Activated naive CD8-positive, alpha-beta T cell treated with anti-CD3 and anti-CD28 coated beads, Interleukin-2, amount 50 U/mL, for 24 hours (primary cell): ENCODE measurements around the gene TLR5.

Experiments
- ATAC-seq: fragments of 150-1000 bp; cut with Tn5 transposase; one replicate; pipeline ENCODE4 v1.10.0; 2021
- DNase-seq: peaks from one replicate; pipeline ENCODE4 v3.0.0; 2021
- H3K27ac Mint-ChIP-seq: one replicate; pipeline ENCODE4 v1.8.0; 2021; ENCODE audit warnings: mild to moderate bottlenecking, mixed read lengths
- H3K27me3 Mint-ChIP-seq: one replicate; pipeline ENCODE4 v1.8.0; 2021; ENCODE audit warnings: mixed read lengths
- H3K36me3 Mint-ChIP-seq: one replicate; pipeline ENCODE4 v1.8.0; 2021; ENCODE audit warnings: low read depth, mixed read lengths
- H3K4me1 Mint-ChIP-seq: one replicate; pipeline ENCODE4 v1.8.0; 2021; ENCODE audit warnings: mixed read lengths
- H3K4me3 Mint-ChIP-seq: one replicate; pipeline ENCODE4 v1.8.0; 2021; ENCODE audit warnings: mild to moderate bottlenecking, moderate library complexity, mixed read lengths
- H3K9me3 Mint-ChIP-seq: one replicate; pipeline ENCODE4 v1.8.0; 2021; ENCODE audit warnings: mixed read lengths

Gene TLR5, protein sequence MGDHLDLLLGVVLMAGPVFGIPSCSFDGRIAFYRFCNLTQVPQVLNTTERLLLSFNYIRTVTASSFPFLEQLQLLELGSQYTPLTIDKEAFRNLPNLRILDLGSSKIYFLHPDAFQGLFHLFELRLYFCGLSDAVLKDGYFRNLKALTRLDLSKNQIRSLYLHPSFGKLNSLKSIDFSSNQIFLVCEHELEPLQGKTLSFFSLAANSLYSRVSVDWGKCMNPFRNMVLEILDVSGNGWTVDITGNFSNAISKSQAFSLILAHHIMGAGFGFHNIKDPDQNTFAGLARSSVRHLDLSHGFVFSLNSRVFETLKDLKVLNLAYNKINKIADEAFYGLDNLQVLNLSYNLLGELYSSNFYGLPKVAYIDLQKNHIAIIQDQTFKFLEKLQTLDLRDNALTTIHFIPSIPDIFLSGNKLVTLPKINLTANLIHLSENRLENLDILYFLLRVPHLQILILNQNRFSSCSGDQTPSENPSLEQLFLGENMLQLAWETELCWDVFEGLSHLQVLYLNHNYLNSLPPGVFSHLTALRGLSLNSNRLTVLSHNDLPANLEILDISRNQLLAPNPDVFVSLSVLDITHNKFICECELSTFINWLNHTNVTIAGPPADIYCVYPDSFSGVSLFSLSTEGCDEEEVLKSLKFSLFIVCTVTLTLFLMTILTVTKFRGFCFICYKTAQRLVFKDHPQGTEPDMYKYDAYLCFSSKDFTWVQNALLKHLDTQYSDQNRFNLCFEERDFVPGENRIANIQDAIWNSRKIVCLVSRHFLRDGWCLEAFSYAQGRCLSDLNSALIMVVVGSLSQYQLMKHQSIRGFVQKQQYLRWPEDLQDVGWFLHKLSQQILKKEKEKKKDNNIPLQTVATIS

GRCh38 chr1:223142795-223143536 is at the start of gene TLR5:
TLR5 (minus strand) TSS chr1:223143248; CDS start chr1:223113031, 30,217 bp downstream.
- DNase-seq (peak; percentile 91), ATAC-seq (peak; percentile 88)
- Mint-ChIP-seq H3K4me3 (peak within 1 kb of the TSS; percentile 74), H3K27ac (peak within 1 kb of the TSS; percentile 77), H3K36me3 (no peaks in the 10 kb centered on the region), H3K9me3 (peaks cover 9% of the 10 kb centered on the region), H3K27me3 (no peaks in the 10 kb centered on the region), H3K4me1 (peaks cover 21% of the 10 kb centered on the region)

GRCh38 chr1:223189903-223190724 is 47.1 kb upstream of the TLR5 start:
- peak; percentile 88 for ATAC-seq
- H3K27ac Mint-ChIP-seq: peak overlapping the region; percentile 96

GRCh38 chr1:223189525-223189902 is 46.5 kb upstream of the TLR5 start:
- H3K27ac Mint-ChIP-seq: peak overlapping the region; percentile 96
- H3K4me1 Mint-ChIP-seq: peaks cover 51% of the 10 kb centered on the region

More at GRCh38 chr1:223189903-223190724, 47.1 kb upstream of the TLR5 start:
- DNase-seq: peak; percentile 69
- no peaks in the 10 kb centered on the region for H3K36me3 Mint-ChIP-seq
- H3K27me3 Mint-ChIP-seq: peaks cover 2% of the 10 kb centered on the region
- peaks cover 51% of the 10 kb centered on the region for H3K4me1 Mint-ChIP-seq
- H3K9me3 Mint-ChIP-seq: no peaks in the 10 kb centered on the region
- peak overlapping the region; percentile 62 for H3K4me3 Mint-ChIP-seq

GRCh38 chr1:223188618-223189356 is 45.7 kb upstream of the TLR5 start:
- H3K4me3 Mint-ChIP-seq: no peak overlapping the region
- no peaks in the 10 kb centered on the region for H3K36me3 Mint-ChIP-seq
- no peak overlapping the region for H3K27ac Mint-ChIP-seq
- no peak for ATAC-seq
- H3K27me3 Mint-ChIP-seq: peaks cover 2% of the 10 kb centered on the region
- H3K9me3 Mint-ChIP-seq: no peaks in the 10 kb centered on the region
- no peak for DNase-seq
- peaks cover 48% of the 10 kb centered on the region for H3K4me1 Mint-ChIP-seq

More at GRCh38 chr1:223189525-223189902, 46.5 kb upstream of the TLR5 start:
- Mint-ChIP-seq H3K27me3 (peaks cover 2% of the 10 kb centered on the region), H3K9me3 (no peaks in the 10 kb centered on the region), H3K4me3 (peak overlapping the region; percentile 62), H3K36me3 (no peaks in the 10 kb centered on the region)
- ATAC-seq: no peak
- no peak for DNase-seq

GRCh38 chr1:223186800-223187199 is 43.8 kb upstream of the TLR5 start:
- ATAC-seq: no peak
- no peak overlapping the region for H3K27ac Mint-ChIP-seq
- no peaks in the 10 kb centered on the region for H3K36me3 Mint-ChIP-seq
- peaks cover 2% of the 10 kb centered on the region for H3K27me3 Mint-ChIP-seq
- DNase-seq: no peak
- H3K9me3 Mint-ChIP-seq: no peaks in the 10 kb centered on the region
- H3K4me1 Mint-ChIP-seq: peaks cover 50% of the 10 kb centered on the region
- H3K4me3 Mint-ChIP-seq: no peak overlapping the region

DNA sequence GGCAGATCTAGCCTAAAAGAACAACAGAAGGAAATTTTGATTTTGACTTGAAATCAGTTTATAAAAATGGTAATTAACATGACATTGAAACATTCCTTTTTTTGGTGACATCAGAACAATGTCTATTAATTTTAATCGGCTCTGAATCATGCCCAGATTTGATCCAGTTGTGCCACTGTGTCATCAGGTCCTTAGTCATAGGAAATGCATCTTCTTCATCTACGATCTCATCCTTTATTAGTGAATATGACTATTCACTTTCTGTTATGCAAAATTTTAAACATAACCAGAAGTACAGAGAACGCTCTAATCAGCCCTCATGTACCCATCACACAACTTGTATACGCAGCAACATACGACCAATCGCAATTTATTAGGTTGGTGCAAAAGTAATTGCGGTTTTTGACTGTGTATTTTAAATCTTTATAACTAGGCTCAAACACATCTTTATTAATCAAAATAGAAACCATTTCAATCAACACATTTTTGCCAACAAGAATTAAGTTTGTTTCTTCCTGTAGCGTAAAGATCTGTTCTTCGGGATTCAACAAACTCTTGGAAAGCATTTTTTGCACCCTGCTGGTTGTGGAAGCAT is 40.3 kb upstream of the TLR5 start:
- Mint-ChIP-seq H3K4me3 (no peak overlapping the region), H3K27me3 (peaks cover 7% of the 10 kb centered on the region), H3K4me1 (peaks cover 36% of the 10 kb centered on the region), H3K27ac (no peak overlapping the region), H3K36me3 (no peaks in the 10 kb centered on the region), H3K9me3 (no peaks in the 10 kb centered on the region)
- DNase-seq (no peak), ATAC-seq (peak; percentile 24)

DNA sequence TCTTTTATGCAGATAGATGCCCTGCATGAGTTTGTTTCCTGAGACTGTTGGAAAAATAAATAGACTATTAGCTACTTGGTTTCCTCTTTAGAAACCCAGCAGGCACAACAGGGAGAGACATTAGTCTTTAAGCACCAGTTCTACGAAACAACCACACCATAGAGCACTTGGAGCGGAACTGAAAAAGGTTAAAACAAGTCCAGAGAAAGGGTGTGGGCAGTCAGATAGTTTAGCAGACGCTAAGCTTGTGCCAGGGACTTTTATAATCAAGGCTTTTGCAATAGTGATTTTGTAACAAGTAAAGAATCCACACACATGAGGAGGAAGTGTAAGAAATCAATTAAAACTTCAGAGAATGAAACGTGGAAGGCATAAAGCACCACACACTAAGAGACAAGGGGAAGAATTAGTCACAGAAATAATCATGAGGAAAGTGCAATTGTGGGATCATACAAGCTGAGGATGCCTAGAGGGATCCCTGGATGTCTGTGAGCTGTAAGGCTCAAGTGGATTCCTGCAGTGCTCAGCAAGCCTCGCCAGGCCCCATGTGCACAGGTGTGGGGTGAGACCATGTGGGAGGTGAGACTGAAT is 37.8 kb upstream of the TLR5 start:
- H3K4me1 Mint-ChIP-seq: peaks cover 30% of the 10 kb centered on the region
- no peak for ATAC-seq
- no peak overlapping the region for H3K27ac Mint-ChIP-seq
- no peak for DNase-seq
- no peak overlapping the region for H3K4me3 Mint-ChIP-seq
- no peaks in the 10 kb centered on the region for H3K36me3 Mint-ChIP-seq
- no peaks in the 10 kb centered on the region for H3K9me3 Mint-ChIP-seq
- peaks cover 7% of the 10 kb centered on the region for H3K27me3 Mint-ChIP-seq

GRCh38 chr1:223179786-223180185 is 36.7 kb upstream of the TLR5 start:
- H3K27ac Mint-ChIP-seq: no peak overlapping the region
- no peak overlapping the region for H3K4me3 Mint-ChIP-seq
- H3K9me3 Mint-ChIP-seq: no peaks in the 10 kb centered on the region
- DNase-seq (no peak), ATAC-seq (no peak)
- no peaks in the 10 kb centered on the region for H3K36me3 Mint-ChIP-seq
- H3K4me1 Mint-ChIP-seq: peaks cover 30% of the 10 kb centered on the region
- peaks cover 5% of the 10 kb centered on the region for H3K27me3 Mint-ChIP-seq

DNA sequence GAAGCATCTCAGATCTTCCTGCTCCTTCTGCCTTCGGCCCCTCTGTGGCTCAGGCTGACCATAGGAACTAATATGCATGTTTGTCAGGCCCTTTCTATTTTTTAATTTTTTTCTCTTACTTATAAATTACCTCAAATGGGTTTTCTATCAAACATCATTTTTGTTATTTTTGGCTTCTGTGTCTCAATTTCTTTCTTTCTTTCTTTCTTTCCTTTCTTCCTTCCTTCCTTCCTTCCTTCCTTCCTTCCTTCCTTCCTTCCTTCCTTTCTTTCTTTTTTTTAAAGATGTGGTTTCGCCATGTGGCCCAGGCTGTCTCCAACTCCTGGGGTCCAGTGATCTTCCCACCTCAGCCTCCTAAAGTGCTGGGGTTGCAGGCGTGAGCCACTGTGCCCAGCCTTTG is 36.2 kb upstream of the TLR5 start:
- Mint-ChIP-seq H3K4me1 (peaks cover 30% of the 10 kb centered on the region), H3K4me3 (no peak overlapping the region), H3K36me3 (no peaks in the 10 kb centered on the region), H3K27me3 (peaks cover 5% of the 10 kb centered on the region), H3K27ac (no peak overlapping the region), H3K9me3 (no peaks in the 10 kb centered on the region)
- ATAC-seq (no peak), DNase-seq (no peak)

DNA sequence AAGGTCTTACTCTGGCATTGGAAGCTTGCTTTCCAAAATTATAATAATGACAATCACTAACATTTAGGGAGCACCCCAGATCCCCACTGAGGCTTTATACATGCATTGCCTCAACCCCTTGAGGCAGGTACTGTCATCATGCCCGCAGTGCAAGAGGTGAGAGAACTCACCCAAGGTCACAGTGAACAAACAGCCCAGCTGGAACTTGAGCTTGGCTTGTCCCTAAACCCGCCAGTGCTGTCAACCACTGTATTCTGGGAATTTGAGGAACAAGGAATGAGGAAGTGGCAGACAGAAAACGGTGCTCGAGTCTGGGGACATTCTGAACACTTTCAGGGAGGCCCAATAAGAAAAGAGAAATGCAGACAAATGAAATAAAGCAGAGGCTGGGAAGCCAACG is 34.6 kb upstream of the TLR5 start:
- no peak for ATAC-seq
- Mint-ChIP-seq H3K27me3 (peaks cover 5% of the 10 kb centered on the region), H3K27ac (no peak overlapping the region), H3K4me3 (no peak overlapping the region), H3K36me3 (no peaks in the 10 kb centered on the region), H3K9me3 (no peaks in the 10 kb centered on the region), H3K4me1 (peaks cover 19% of the 10 kb centered on the region)
- DNase-seq: no peak

DNA sequence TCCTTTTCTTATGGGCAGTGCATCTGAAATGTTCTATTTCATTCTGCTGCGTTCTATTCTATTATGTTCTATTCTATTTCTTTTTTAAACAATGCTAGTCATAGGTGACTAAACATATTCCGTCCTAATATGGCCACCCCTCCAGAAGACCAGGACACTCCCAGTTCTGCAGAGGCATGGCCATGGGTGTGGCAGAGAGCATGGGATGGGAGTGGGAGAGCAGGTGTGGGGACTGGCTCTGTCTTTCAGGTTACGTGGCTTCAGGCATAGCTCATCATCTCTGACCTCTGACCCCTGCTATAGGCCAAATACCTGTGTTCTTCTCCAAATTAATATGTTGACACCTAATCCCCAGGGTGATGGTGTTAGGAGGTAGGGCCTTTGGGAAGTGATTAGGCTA is 33.4 kb upstream of the TLR5 start:
- no peak for DNase-seq
- no peak for ATAC-seq
- H3K4me3 Mint-ChIP-seq: no peak overlapping the region
- H3K9me3 Mint-ChIP-seq: no peaks in the 10 kb centered on the region
- H3K4me1 Mint-ChIP-seq: peaks cover 11% of the 10 kb centered on the region
- peaks cover 5% of the 10 kb centered on the region for H3K27me3 Mint-ChIP-seq
- no peaks in the 10 kb centered on the region for H3K36me3 Mint-ChIP-seq
- no peak overlapping the region for H3K27ac Mint-ChIP-seq

GRCh38 chr1:223175633-223176032 is 32.6 kb upstream of the TLR5 start:
- Mint-ChIP-seq H3K36me3 (no peaks in the 10 kb centered on the region), H3K27ac (no peak overlapping the region), H3K9me3 (no peaks in the 10 kb centered on the region), H3K4me3 (no peak overlapping the region), H3K4me1 (peaks cover 3% of the 10 kb centered on the region), H3K27me3 (peaks cover 2% of the 10 kb centered on the region)
- no peak for ATAC-seq
- no peak for DNase-seq

DNA sequence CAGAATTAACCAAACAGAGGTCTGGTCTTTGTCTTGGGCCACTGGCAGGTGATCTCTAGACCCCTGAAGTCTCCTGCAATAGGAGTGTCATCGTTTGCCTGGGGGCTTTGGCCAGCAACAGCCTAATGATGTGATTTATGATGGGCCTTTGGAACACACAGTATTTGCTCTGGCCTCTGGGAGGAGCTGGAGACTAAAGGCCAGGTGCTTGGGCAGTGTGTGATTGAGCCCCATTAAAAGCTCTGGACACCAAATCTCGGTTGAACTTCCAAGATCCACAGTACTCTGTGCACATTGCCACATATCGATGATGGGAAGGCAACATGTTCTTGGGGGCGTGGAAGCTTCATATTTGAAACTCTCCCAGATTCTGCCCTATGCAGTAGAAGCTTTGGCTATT is 32.0 kb upstream of the TLR5 start:
- H3K27ac Mint-ChIP-seq: no peak overlapping the region
- H3K4me1 Mint-ChIP-seq: no peaks in the 10 kb centered on the region
- no peaks in the 10 kb centered on the region for H3K9me3 Mint-ChIP-seq
- H3K27me3 Mint-ChIP-seq: peaks cover under 1% of the 10 kb centered on the region
- ATAC-seq (no peak), DNase-seq (no peak)
- H3K4me3 Mint-ChIP-seq: no peak overlapping the region
- no peaks in the 10 kb centered on the region for H3K36me3 Mint-ChIP-seq
